Ovary (tissue), 9 donors: ENCODE results near the gene EVA1B. TPM values are rescaled to one million over a fixed set of nuclear protein-coding genes. Genes with fewer than 3 reads are reported as not detected.

Experiments
- DNase-seq, 5 donors: peaks; one replicate each; pipeline ENCODE4 v3.0.0-alpha.2; 2019 to 2020
- H3K27ac ChIP-seq, 2 donors: fragments of 200-600 bp; one replicate each; pipeline versions ENCODE4 v1.5.1 to v1.8.0; 2019 to 2022
- H3K27me3 ChIP-seq: fragments of 200-600 bp; one replicate; pipeline ENCODE4 v1.8.0; 2022
- H3K36me3 ChIP-seq: fragments of 200-600 bp; sonication (generic); one replicate; pipeline ENCODE4 v1.5.1; 2019
- H3K4me1 ChIP-seq: one replicate; pipeline ENCODE4 v1.8.1; 2013; ENCODE audit warnings: mild to moderate bottlenecking, moderate library complexity; ENCODE audit not compliant: insufficient read depth
- H3K4me3 ChIP-seq: fragments of 200-600 bp; sonication (generic); one replicate; pipeline ENCODE4 v1.5.1; 2017
- H3K9me3 ChIP-seq, 2 donors: fragments of 200-600 bp in 1 of 2; sonication (generic) in 1 of 2; one replicate each; pipeline versions ENCODE4 v1.5.1 to v1.8.1; 2013 to 2019; ENCODE audit warnings: mild to moderate bottlenecking in 1 of 2, moderate library complexity in 1 of 2
- EP300 ChIP-seq: sonication (generic); formaldehyde crosslinking; IDR thresholded peaks from one replicate; pipeline ENCODE4 v1.6.1; 2017; ENCODE audit warnings: antibody characterized with exemption
- POLR2A ChIP-seq: fragments of 450-650 bp; IDR thresholded peaks from one replicate; pipeline ENCODE4 v1.6.1; 2017; ENCODE audit warnings: antibody characterized with exemption, mild to moderate bottlenecking, moderate library complexity
- WGBS, 3 donors: extraction: QIAGEN DNeasy Blood & Tissue Kit in 1 of 3; methylation state at CpG; one replicate each; pipeline versions ENCODE4 v1.1.5 to v1.1.7; 2013 to 2017; 5-methylcytosine and 5-hydroxymethylcytosine counted together
- intact Hi-C, 4 donors: fragments of 100-400 bp; cut with DNase I; formaldehyde crosslinking; loops; one replicate each; pipeline versions ENCODE4 v1.11.0 to v1.15.1; 2022 to 2023
- polyA plus RNA-seq, 2 donors: library from polyadenylated mRNA; stranded (reverse); fragments of 200-250 nt in 1 of 2; fragments of 350-450 nt in 1 of 2; fragmentation: Illumina TruSeq in 1 of 2; extraction: RNeasy Lipid Tissue Mini Kit (QIAGEN cat#74804) in 1 of 2; gene quantifications; one replicate each; pipeline ENCODE4 v1.2.3, GENCODE V29; 2013 to 2014
- total RNA-seq, 7 donors: library from RNA; depleted of rRNA in 2 of 7; stranded (reverse); fragments of >200 nt in 2 of 7; fragmentation: NEBNext Ultra II Directional in 3 of 7; extraction: Animal tissue kit (Norgen Biotek cat#: 25700) in 3 of 7; gene quantifications; one replicate each; pipeline versions ENCODE4 v1.1.0 to v1.2.4, GENCODE V29; 2016 to 2023
- TF ChIP-seq, protein P1 (sequence below), 3 donors: fragments of 450-650 bp in 2 of 3; fragments of 200-600 bp in 1 of 3; IDR thresholded peaks; one replicate each; pipeline versions ENCODE4 v1.5.1 to v1.8.0; 2016 to 2022; ENCODE audit warnings: antibody characterized with exemption in 3 of 3, mild to moderate bottlenecking in 1 of 3
- donor health status: DM: no; HTN: no; CAD: no; lungs with moderate emphysema.
- donor health status: DM: no; HTN: no; CAD: no.
- donor health status: Bipolar disorder and iron deficiency.
- donor health status: DM: yes; HTN: yes; CAD: no.
- donor health status: DM: no; HTN: no; CAD: no.
- donor health status: DM: yes; HTN: yes; CAD: no.

EVA1B gene
- total and polyA plus RNA-seq, 9 donors, result 39.9 to 113 (median 55.4) TPM; not detected in 1

DNA sequence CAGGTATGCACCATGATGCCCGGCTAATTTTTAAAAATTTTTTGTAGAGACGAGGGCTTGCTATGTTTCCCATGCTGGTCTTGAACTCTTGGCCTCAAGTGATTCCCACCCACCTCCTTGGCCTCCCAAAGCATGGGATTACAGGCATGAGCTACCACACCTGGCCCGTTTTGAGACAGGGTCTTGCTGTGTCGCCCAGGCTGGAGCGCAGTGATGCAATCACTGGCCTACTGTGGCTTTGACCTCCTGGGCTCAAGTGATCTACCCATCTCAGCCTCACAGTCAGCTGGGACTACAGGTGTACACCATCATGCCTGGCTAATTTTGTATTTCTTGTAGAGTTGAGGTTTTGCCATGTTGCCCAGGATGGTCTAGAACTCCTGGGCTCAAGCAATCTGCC is 24.8 kb downstream of the EVA1B start:
- Histone ChIP-seq H3K36me3 (no peaks in the 10 kb centered on the region), H3K27me3 (no peaks in the 10 kb centered on the region), H3K9me3 (no peaks in the 10 kb centered on the region), H3K4me3 (no peak overlapping the region), H3K4me1 (no peaks in the 10 kb centered on the region), H3K27ac (no peak overlapping the region)
- intact Hi-C loops, result no loop called here
- 77 to 90% (median 84%) methylated on average over 5 of the region's 5 CpGs for WGBS, 3 donors
- DNase-seq, result peak in 1 of 5 donors; percentile 8
- TF ChIP-seq, protein P1, sequence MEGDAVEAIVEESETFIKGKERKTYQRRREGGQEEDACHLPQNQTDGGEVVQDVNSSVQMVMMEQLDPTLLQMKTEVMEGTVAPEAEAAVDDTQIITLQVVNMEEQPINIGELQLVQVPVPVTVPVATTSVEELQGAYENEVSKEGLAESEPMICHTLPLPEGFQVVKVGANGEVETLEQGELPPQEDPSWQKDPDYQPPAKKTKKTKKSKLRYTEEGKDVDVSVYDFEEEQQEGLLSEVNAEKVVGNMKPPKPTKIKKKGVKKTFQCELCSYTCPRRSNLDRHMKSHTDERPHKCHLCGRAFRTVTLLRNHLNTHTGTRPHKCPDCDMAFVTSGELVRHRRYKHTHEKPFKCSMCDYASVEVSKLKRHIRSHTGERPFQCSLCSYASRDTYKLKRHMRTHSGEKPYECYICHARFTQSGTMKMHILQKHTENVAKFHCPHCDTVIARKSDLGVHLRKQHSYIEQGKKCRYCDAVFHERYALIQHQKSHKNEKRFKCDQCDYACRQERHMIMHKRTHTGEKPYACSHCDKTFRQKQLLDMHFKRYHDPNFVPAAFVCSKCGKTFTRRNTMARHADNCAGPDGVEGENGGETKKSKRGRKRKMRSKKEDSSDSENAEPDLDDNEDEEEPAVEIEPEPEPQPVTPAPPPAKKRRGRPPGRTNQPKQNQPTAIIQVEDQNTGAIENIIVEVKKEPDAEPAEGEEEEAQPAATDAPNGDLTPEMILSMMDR (IDR thresholded peaks at IDR 0.05), result no peak
- TF ChIP-seq EP300 (no peak), POLR2A (no peak)

DNA sequence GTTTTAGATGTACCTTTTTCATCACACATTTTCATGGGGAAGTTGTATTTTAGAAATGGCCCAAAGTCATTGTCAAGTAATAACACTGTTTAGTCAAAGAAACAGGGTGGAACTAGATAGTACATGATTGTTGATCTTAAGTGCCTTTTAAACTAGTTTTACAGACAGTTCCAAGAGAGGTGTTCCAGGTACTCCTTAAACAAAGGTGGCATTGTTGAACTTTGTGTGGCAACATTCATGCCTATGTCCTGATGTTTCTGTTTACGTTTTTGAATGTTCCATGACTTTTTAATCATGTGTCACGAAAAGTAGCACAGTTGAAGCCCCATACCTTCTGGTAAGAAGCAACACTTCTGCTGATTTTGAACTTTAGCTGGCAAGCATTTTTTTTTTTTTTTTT is 26.4 kb downstream of the EVA1B start:
- H3K36me3 ChIP-seq, result no peaks in the 10 kb centered on the region
- no peak overlapping the region for H3K27ac ChIP-seq
- no peaks in the 10 kb centered on the region for H3K9me3 ChIP-seq
- H3K27me3 ChIP-seq, result no peaks in the 10 kb centered on the region
- no peaks in the 10 kb centered on the region for H3K4me1 ChIP-seq
- 89 to 97% (median 92%) methylated on average over 2 of the region's 2 CpGs for WGBS, 3 donors
- no peak for DNase-seq
- TF ChIP-seq EP300 (no peak), POLR2A (no peak)
- TF ChIP-seq, protein P1 (IDR thresholded peaks at IDR 0.05), result no peak
- intact Hi-C loops, result no loop called here
- no peak overlapping the region for H3K4me3 ChIP-seq

DNA sequence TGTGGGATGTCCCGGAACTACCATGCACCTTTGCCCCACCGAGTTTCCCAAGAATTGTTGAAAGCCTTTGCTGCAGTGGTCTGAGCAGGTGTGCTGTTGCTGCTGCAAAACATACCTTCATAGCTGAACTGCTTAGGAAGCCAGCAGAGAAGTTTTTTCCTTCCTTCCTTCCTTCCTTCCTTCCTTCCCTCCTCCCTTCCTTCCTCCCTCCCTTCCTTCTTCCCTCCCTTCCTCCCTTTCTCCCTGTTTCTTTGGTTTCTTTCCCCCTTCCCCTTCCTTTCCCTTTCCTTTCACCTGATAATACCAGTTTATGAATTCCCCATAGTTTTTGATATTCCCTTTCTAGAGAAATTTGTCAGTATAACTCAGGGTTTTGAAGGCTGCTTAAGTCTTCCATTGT is 28.1 kb downstream of the EVA1B start:
- Histone ChIP-seq H3K36me3 (no peaks in the 10 kb centered on the region), H3K27ac (no peak overlapping the region), H3K4me1 (no peaks in the 10 kb centered on the region), H3K4me3 (no peak overlapping the region), H3K27me3 (no peaks in the 10 kb centered on the region), H3K9me3 (no peaks in the 10 kb centered on the region)
- TF ChIP-seq, protein P1 (IDR thresholded peaks at IDR 0.05), result no peak
- TF ChIP-seq EP300 (no peak), POLR2A (no peak)
- intact Hi-C loops, result no loop called here
- WGBS, 3 donors, result 87 to 98% (median 92%) methylated on average over 2 of the region's 2 CpGs
- DNase-seq, result no peak

DNA sequence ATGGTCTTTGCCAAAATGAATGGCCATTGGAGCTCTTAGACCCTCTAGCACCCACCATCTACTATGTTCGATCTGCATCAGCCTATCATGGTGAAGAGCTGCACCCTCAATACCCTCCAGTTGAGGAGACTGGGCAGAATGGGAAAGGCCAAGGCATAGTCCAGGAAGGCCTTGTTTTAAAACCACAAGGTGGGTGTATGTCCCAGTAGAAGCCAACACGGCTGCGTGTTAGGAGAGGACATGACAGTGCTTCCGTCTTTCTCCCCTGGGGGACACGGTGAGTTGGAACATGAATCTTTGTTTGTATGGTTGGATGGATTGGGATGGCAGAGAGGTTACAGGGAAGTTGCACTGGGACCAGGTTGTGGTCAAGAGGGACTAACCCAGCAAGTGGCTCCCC is 35.9 kb downstream of the EVA1B start:
- TF ChIP-seq, protein P1 (IDR thresholded peaks at IDR 0.05), result no peak
- TF ChIP-seq EP300, result no peak
- no peak for TF ChIP-seq POLR2A
- no peaks in the 10 kb centered on the region for H3K4me1 ChIP-seq
- H3K27me3 ChIP-seq, result no peaks in the 10 kb centered on the region
- no peak overlapping the region for H3K4me3 ChIP-seq
- WGBS, 3 donors, result 81 to 85% (median 83%) methylated on average over 5 of the region's 5 CpGs
- H3K36me3 ChIP-seq, result no peaks in the 10 kb centered on the region
- intact Hi-C loops, result loop anchor here (5.0 to 10.0 kb wide), 6 partner anchors 53 to 190 kb away; partner anchors contain the start of genes MAP7D1 (in 3 of the 4) and THRAP3 (in 1 of the 4)
- no peak for DNase-seq
- H3K9me3 ChIP-seq, result no peaks in the 10 kb centered on the region
- H3K27ac ChIP-seq, result no peak overlapping the region
